ENCODE results near the gene ZNF865.
A peak's percentile ranks its signal among the peaks of the same experiment; 100 is the strongest.

ZNF865 gene

GRCh38 chr19:55605207-55605636 is 225 bp upstream of the ZNF865 start:
- DNase-seq (ENCODE audit: low read depth in 2 of 2) = peak; percentile 98 to 99

GRCh38 chr19:55606471-55606787 is 982 bp downstream of the ZNF865 start:
- DNase-seq (ENCODE audit: low read depth in 2 of 2) = no peak

GRCh38 chr19:55606817-55607216 is 1.4 kb downstream of the ZNF865 start:
- DNase-seq (ENCODE audit: low read depth in 2 of 2) = no peak

- DNase-seq (ENCODE audit: low read depth in 2 of 2) = no peak
Observed at GRCh38 chr19:55609326-55609725, 3.9 kb downstream of the ZNF865 start.

DNA sequence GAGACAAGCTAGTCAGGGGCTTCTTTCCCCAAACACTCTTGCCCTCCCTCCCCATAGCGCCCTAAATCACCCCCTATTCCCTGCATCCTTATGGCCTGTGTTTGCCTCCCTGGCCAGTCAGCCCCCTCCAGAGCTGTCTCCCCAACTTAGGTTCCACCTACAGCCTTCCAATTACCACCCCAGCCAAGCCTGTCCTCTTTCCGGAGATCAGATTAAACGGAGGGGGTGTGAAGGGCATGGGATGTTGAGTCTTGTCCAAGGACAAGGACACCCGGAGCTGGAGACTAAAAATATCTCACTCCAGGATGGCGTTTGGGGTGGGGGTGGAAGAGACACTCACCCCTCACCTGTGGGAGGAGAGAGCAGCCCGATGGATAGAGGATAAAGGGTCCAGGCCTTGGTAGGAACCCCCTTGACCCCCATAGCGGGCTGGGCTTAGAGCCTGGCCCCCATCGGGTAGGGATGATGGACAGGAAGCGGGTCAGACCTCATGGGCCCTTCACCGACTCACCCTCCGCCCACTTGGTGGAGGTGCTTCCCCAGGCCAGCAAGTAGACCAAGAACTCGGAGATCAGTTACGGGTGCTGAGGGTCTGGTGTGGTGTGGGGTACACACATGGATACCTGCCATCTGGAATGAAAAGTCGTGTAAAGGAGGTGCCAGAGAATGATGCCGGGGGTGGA is 6.0 kb downstream of the ZNF865 start:
- no peak for DNase-seq (ENCODE audit: low read depth in 2 of 2)

- DNase-seq (ENCODE audit: low read depth in 2 of 2) = no peak
Observed at GRCh38 chr19:55611983-55612645, 6.7 kb downstream of the ZNF865 start.

DNA sequence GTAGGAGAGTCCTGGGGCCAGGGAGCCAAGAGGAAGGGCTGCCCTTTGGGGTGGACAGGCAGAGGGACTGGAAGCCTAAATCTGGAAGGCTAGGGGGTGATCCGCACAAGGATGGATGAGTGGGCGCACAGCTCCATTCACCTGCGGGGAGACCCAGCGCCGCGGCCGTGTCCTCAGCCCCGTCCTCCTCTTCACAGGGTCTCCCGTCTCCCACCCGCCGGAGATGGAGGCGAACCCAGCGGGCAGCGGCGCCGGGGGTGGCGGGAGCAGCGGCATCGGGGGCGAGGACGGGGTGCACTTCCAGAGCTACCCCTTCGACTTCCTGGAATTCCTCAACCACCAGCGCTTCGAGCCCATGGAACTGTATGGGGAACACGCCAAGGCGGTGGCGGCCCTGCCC is 7.9 kb downstream of the ZNF865 start:
- DNase-seq (ENCODE audit: low read depth in 2 of 2) = no peak

GRCh38 chr19:55613930-55614710 is 8.7 kb downstream of the ZNF865 start:
- no peak for DNase-seq (ENCODE audit: low read depth in 2 of 2)

- DNase-seq (ENCODE audit: low read depth in 2 of 2) = no peak
Observed at GRCh38 chr19:55614711-55615542, 9.5 kb downstream of the ZNF865 start.

DNA sequence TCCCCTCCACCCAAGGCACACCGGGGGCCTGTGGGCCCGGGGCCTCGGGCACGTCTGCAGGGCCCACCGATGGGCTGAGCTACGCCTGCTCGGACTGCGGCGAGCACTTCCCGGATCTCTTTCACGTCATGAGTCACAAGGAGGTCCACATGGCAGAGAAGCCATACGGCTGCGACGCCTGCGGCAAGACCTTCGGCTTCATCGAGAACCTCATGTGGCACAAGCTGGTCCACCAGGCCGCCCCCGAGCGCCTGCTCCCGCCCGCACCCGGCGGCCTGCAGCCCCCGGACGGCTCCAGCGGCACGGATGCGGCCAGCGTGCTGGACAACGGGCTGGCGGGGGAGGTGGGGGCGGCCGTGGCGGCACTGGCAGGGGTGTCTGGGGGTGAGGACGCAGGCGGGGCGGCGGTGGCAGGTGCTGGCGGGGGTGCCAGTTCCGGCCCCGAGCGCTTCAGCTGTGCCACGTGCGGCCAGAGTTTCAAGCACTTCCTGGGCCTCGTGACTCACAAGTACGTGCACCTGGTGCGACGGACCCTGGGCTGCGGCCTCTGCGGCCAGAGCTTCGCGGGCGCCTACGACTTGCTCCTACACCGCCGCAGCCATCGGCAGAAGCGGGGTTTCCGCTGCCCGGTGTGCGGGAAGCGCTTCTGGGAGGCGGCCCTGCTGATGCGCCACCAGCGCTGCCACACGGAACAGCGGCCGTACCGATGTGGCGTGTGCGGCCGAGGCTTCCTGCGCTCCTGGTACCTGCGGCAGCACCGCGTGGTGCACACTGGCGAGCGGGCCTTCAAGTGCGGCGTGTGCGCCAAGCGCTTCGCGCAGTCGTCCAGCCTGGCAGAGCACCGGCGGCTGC is 10.3 kb downstream of the ZNF865 start:
- DNase-seq (ENCODE audit: low read depth in 2 of 2) = no peak

- DNase-seq (ENCODE audit: low read depth in 2 of 2) = no peak
Observed at GRCh38 chr19:55616395-55616875, 11.0 kb downstream of the ZNF865 start.

- DNase-seq (ENCODE audit: low read depth in 2 of 2) = no peak
Observed at GRCh38 chr19:55617426-55617825, 12.0 kb downstream of the ZNF865 start.

GRCh38 chr19:55618426-55618825 is 13.0 kb downstream of the ZNF865 start:
- DNase-seq (ENCODE audit: low read depth in 2 of 2) = no peak

GRCh38 chr19:55619286-55619685 is 13.8 kb downstream of the ZNF865 start:
- DNase-seq (ENCODE audit: low read depth in 2 of 2) = no peak

DNA sequence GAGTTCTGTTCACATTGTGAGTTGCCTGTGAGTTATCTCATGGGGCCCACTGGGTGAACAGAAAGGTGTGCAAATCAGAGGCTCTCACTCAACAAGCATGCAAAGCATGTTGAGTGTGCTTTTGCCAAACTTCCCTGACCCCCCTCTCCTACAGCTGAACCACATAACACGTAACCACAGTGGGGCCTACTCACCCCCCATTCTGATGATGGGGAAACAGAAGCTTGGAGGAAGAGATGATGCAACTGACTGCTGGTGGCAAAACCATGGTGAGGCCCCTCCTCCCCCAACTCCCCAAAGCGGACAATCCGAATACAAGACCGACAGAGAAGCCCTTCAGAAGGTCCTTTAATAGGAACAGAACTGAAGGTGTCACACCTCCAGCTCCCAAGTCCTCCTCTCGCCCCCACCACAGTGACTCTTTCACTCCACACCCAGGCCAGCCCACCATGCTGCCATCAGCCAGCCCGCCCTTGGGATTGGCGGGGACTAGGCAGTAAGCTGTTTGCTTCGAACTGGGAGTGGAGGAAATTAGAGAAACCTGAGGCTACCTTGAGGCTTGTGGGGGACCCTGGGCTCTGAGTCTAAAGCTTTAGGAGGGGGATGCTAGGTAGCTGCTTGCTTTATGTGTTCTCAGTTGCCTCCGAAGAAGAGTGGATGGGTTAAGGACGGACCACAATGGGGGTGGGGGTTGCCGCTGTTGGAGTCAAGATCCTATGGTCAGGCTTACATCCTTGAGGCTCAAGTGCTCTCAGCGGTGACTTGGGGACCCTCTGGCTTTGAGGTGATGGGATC is 15.2 kb downstream of the ZNF865 start:
- no peak for DNase-seq (ENCODE audit: low read depth in 2 of 2)

DNA sequence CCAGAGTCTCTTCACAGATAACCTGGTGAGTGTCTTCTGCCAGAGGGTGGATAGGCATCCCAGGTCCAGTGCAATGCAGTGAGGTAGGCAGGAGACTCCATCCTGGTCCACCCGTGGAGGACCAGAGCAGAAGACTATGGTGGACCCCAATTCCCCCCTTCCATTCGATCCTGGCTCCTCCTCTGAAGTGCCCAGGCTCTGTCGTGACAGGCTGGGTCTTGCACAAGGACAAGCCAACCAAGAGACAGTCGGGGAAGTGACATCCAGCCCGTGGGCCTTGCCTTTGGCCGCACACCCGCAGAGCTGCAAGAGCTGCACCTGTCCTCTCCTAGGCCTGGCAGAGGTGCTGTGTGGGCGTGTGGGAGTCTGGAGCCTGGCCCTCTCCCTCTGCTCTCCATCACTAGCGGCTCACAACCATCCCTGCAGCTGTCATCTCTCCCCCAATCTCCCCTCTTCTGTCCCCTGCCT is 15.8 kb downstream of the ZNF865 start:
- no peak for DNase-seq (ENCODE audit: low read depth in 2 of 2)

GRCh38 chr19:55621673-55622231 is 16.3 kb downstream of the ZNF865 start:
- DNase-seq (ENCODE audit: low read depth in 2 of 2) = no peak

- no peak for DNase-seq (ENCODE audit: low read depth in 2 of 2)
Observed at GRCh38 chr19:55622242-55622969, 17.0 kb downstream of the ZNF865 start.

DNA sequence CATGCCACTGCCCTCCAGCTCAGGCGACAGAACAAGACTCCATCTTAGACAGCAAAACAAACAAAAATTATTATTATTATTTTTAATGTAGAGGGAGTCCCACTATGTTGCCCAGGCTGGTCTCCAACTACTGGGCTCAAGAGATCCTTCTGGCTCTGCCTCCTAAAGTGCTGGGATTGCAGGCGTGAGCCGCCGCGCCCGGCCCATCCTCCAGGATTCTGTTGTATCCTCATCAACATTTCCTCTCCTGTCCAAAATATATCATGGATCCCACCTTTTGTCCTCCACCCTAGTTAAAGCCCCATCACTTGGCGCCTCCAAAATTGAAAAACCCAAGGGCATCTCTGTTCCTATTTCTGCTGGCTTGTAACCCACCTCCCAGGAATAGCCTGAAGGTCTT is 17.7 kb downstream of the ZNF865 start:
- DNase-seq (ENCODE audit: low read depth in 2 of 2) = no peak

Data from stimulated activated CD4-positive, alpha-beta T cell treated with anti-CD3 and anti-CD28 coated beads, Interleukin-4, amount 100 ng/mL, for 48 hours (primary cell).